ENCODE results near the gene CAMKV. TPM values are rescaled to one million over a fixed set of nuclear protein-coding genes. Genes with fewer than 3 reads are reported as not detected.

CAMKV gene
- total RNA-seq, 1 experiment from 2014 or later = 13.1 TPM

DNA sequence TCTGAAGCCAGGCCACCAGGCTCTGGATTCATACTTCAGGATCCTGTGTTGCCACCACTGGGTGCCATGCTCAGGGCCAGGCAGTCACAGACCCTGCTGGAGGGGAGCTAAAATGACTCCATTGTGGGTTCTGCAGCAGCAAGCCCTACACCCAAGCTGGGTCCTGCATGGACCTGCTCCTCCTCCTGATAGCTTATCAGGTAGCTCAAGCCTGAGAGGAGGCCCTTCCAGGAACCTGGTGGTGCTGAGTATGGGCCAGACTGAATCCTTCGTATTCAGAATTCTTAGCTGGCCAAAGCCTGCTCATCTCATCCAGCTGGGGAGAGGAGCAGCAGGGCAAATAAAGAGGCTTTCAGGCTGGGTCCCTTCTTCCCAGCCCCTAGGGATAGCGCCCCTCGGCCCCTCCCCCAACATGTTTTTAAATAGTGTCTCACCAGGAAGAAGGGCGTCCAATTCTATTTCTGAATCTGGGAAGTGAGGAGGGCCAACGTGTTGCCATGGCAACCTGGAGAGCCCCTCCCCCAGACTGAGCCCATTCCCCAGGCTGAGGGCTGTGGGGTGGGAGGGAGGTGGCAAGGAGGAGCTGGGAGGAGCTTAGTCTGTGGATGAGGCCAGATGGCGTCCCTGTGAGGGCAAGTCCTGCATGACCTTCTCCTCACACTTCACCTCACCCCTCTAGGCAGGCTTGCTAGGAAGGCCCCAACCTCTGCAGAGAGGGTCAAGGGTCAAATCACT is 11.0 kb upstream of the CAMKV start:
- Histone ChIP-seq H3K36me3 (ENCODE audit: control insufficient read depth, insufficient read depth, low read length) (no peaks in the 10 kb centered on the region), H3K9me3 (no peaks in the 10 kb centered on the region), H3K4me3 (ENCODE audit: low read depth, low read length) (no peak overlapping the region), H3K4me1 (peaks cover 26% of the 10 kb centered on the region), H3K27me3 (replicated peaks; ENCODE audit: control insufficient read depth, insufficient read depth, low read length) (no peaks in the 10 kb centered on the region)
- Mint-ChIP-seq H3K9me3 (ENCODE audit: unreplicated experiment) (no peaks in the 10 kb centered on the region), H3K4me1 (ENCODE audit: low read depth, unreplicated experiment) (peaks cover 7% of the 10 kb centered on the region), H3K27me3 (ENCODE audit: insufficient read depth, unreplicated experiment) (no peaks in the 10 kb centered on the region), H3K36me3 (ENCODE audit: insufficient read depth, unreplicated experiment) (peaks cover 5% of the 10 kb centered on the region), H3K4me3 (ENCODE audit: unreplicated experiment) (no peak overlapping the region), H3K27ac (ENCODE audit: unreplicated experiment) (peak overlapping the region; percentile 39)
- intact Hi-C loops (cut with micrococcal nuclease; ENCODE audit: unreplicated experiment) = no loop called here
- no TSS peak for BruUV-seq (replicated peaks)
- TF ChIP-seq, protein P1, sequence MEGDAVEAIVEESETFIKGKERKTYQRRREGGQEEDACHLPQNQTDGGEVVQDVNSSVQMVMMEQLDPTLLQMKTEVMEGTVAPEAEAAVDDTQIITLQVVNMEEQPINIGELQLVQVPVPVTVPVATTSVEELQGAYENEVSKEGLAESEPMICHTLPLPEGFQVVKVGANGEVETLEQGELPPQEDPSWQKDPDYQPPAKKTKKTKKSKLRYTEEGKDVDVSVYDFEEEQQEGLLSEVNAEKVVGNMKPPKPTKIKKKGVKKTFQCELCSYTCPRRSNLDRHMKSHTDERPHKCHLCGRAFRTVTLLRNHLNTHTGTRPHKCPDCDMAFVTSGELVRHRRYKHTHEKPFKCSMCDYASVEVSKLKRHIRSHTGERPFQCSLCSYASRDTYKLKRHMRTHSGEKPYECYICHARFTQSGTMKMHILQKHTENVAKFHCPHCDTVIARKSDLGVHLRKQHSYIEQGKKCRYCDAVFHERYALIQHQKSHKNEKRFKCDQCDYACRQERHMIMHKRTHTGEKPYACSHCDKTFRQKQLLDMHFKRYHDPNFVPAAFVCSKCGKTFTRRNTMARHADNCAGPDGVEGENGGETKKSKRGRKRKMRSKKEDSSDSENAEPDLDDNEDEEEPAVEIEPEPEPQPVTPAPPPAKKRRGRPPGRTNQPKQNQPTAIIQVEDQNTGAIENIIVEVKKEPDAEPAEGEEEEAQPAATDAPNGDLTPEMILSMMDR (IDR thresholded peaks at IDR 0.05; ENCODE audit: insufficient read depth in 1 of 2, low read depth in 1 of 2, low read length in 1 of 2, severe bottlenecking in 1 of 2, unreplicated experiment in 1 of 2) = no peak
- CTCF ChIA-PET = interaction anchor here (1.1 kb wide), 1 partner anchor 11 kb away, joined by 4 read pairs; the partner anchor contains the start of gene CAMKV
- POLR2A ChIA-PET = interaction anchor here (0.6 kb wide), 1 partner anchor 25 kb away, joined by 3 read pairs; the partner anchor contains the start of gene TRAIP
- no peak for DNase-seq

DNA sequence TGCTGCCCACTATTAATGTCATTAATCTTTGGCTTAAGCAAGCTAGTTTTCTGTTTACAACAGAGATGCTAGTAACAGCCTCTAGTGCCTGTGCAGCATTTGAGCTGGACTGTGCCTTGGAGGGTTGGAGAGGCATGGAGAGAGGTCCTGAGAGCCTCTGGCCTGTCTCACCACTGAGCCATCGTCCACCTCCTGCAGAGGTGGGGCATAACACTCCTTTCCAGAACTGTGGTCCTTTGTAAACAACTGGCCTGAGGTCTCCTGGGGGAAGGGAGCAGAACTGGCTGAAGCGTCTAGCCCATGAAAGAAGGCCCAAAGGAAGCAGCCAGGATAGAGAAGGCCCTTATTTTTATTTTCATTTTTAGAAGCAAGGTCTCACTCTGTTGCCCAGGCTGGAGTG is 10.0 kb upstream of the CAMKV start:
- no peaks in the 10 kb centered on the region for H3K9me3 ChIP-seq
- no peaks in the 10 kb centered on the region for H3K9me3 Mint-ChIP-seq (ENCODE audit: unreplicated experiment)
- no TSS peak for BruUV-seq (replicated peaks)
- H3K36me3 Mint-ChIP-seq (ENCODE audit: insufficient read depth, unreplicated experiment) = no peaks in the 10 kb centered on the region
- H3K4me3 Mint-ChIP-seq (ENCODE audit: unreplicated experiment) = no peak overlapping the region
- intact Hi-C loops (cut with micrococcal nuclease; ENCODE audit: unreplicated experiment) = no loop called here
- no peak overlapping the region for H3K27ac Mint-ChIP-seq (ENCODE audit: unreplicated experiment)
- TF ChIP-seq, protein P1 (IDR thresholded peaks at IDR 0.05; ENCODE audit: insufficient read depth in 1 of 2, low read depth in 1 of 2, low read length in 1 of 2, severe bottlenecking in 1 of 2, unreplicated experiment in 1 of 2) = no peak
- CTCF ChIA-PET = no interaction called here
- POLR2A ChIA-PET = no interaction called here
- H3K4me3 ChIP-seq (ENCODE audit: low read depth, low read length) = no peak overlapping the region
- H3K36me3 ChIP-seq (ENCODE audit: control insufficient read depth, insufficient read depth, low read length) = no peaks in the 10 kb centered on the region
- peaks cover 7% of the 10 kb centered on the region for H3K4me1 Mint-ChIP-seq (ENCODE audit: low read depth, unreplicated experiment)
- H3K27me3 ChIP-seq (replicated peaks; ENCODE audit: control insufficient read depth, insufficient read depth, low read length) = no peaks in the 10 kb centered on the region
- H3K27me3 Mint-ChIP-seq (ENCODE audit: insufficient read depth, unreplicated experiment) = no peaks in the 10 kb centered on the region
- DNase-seq = no peak
- peaks cover 30% of the 10 kb centered on the region for H3K4me1 ChIP-seq

DNA sequence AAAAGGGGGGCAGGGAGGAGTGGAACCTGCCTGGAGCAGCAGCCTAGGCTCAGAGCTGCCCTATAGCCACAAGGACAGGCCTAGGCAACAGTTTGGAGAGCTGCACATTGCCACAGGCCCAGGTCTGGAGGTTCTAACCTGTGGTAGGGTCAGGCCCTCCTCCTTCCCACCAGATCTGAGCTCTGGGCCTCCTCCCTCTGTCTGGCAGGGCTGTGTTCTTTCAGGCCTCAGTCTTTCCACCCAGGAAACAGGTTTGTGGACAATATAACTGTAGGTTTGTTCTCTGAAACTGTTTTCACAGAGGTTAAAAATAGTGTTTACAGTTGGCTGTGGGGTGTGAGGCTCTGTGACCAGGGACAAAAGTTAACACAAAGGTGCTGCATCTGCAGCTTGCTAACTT is 9.0 kb upstream of the CAMKV start:
- peaks cover 10% of the 10 kb centered on the region for H3K4me1 Mint-ChIP-seq (ENCODE audit: low read depth, unreplicated experiment)
- H3K36me3 Mint-ChIP-seq (ENCODE audit: insufficient read depth, unreplicated experiment) = no peaks in the 10 kb centered on the region
- no TSS peak for BruUV-seq (replicated peaks)
- H3K27ac Mint-ChIP-seq (ENCODE audit: unreplicated experiment) = no peak overlapping the region
- Histone ChIP-seq H3K4me3 (ENCODE audit: low read depth, low read length) (no peak overlapping the region), H3K36me3 (ENCODE audit: control insufficient read depth, insufficient read depth, low read length) (no peaks in the 10 kb centered on the region), H3K4me1 (peaks cover 40% of the 10 kb centered on the region), H3K27me3 (replicated peaks; ENCODE audit: control insufficient read depth, insufficient read depth, low read length) (no peaks in the 10 kb centered on the region), H3K9me3 (no peaks in the 10 kb centered on the region)
- no peak for DNase-seq
- TF ChIP-seq, protein P1 (IDR thresholded peaks at IDR 0.05; ENCODE audit: insufficient read depth in 1 of 2, low read depth in 1 of 2, low read length in 1 of 2, severe bottlenecking in 1 of 2, unreplicated experiment in 1 of 2) = no peak
- ChIA-PET POLR2A (interaction anchor here (0.6 kb wide), 1 partner anchor 470 kb away, joined by 3 read pairs; no protein-coding TSS in a partner anchor), CTCF (no interaction called here)
- H3K9me3 Mint-ChIP-seq (ENCODE audit: unreplicated experiment) = no peaks in the 10 kb centered on the region
- H3K27me3 Mint-ChIP-seq (ENCODE audit: insufficient read depth, unreplicated experiment) = no peaks in the 10 kb centered on the region
- intact Hi-C loops (cut with micrococcal nuclease; ENCODE audit: unreplicated experiment) = no loop called here
- no peak overlapping the region for H3K4me3 Mint-ChIP-seq (ENCODE audit: unreplicated experiment)
